SK-N-SH (cell line): Measurements from ENCODE around the gene ADAMTS4. TPM values are rescaled to one million over a fixed set of nuclear protein-coding genes. Genes with fewer than 3 reads are reported as not detected.

ENCODE experiments used
- CTCF ChIA-PET: fragments of 300-600, 350-600 bp; formaldehyde crosslinking; extraction: SDS; loops from one replicate; lab custom pipeline; 2021; lab: Yijun Ruan, JAX
- POLR2A ChIA-PET: fragments of 350-600 bp; sonication (Branson Sonifier 250); formaldehyde crosslinking; extraction: SDS; loops from one replicate; lab custom pipeline; 2020; ENCODE audit warnings: antibody characterized with exemption, inconsistent platforms; lab: Yijun Ruan, JAX
- DNase-seq: peaks from one replicate; pipeline ENCODE4 v3.0.0; 2012
- H2AFZ ChIP-seq: fragments of 200-600 bp; sonication (generic); 2 replicates; pipeline ENCODE4 v1.8.1; 2016; ENCODE audit warnings: antibody characterized with exemption, mild to moderate bottlenecking, low read depth
- H3F3A ChIP-seq: fragments of 200-600 bp; sonication (generic); replicated peaks from 2 replicates; pipeline ENCODE3; 2016; ENCODE audit warnings: antibody characterized with exemption, mild to moderate bottlenecking; ENCODE audit not compliant: insufficient read depth
- H3K27ac ChIP-seq, 2 experiments: fragments of 200-500 bp in 1 of 2; fragments of 200-600 bp in 1 of 2; sonication (Bioruptor generic) in 1 of 2; sonication (generic), shearing (Covaris generic) in 1 of 2; 2 replicates each; pipeline versions ENCODE4 v1.5.1 to v1.6.1; 2014 to 2016; ENCODE audit warnings: low read depth in 2 of 2, inconsistent platforms in 1 of 2, low read length in 1 of 2, mild to moderate bottlenecking in 1 of 2, mixed read lengths in 1 of 2
- H3K27me3 ChIP-seq: fragments of 200-600 bp; sonication (generic), shearing (Covaris generic); 2 replicates; pipeline ENCODE4 v1.6.1; 2016; ENCODE audit warnings: mixed run types; ENCODE audit not compliant: insufficient read depth
- H3K36me3 ChIP-seq, 2 experiments: fragments of 200-500 bp in 1 of 2; fragments of 200-600 bp in 1 of 2; sonication (Bioruptor generic) in 1 of 2; sonication (generic) in 1 of 2; replicated peaks in 1 of 2; 2 replicates each; pipeline versions ENCODE3 to v1.5.1; 2014 to 2016; ENCODE audit warnings: low read length in 1 of 2, mild to moderate bottlenecking in 1 of 2; ENCODE audit not compliant: insufficient read depth in 2 of 2, control insufficient read depth in 1 of 2
- H3K4me1 ChIP-seq, 2 experiments: fragments of 200-500 bp in 1 of 2; fragments of 200-600 bp in 1 of 2; sonication (Bioruptor generic) in 1 of 2; sonication (generic), shearing (Covaris generic) in 1 of 2; 2 replicates each; pipeline versions ENCODE4 v1.5.1 to v1.6.1; 2014 to 2016; ENCODE audit warnings: low read depth in 1 of 2, low read length in 1 of 2, mixed run types in 1 of 2; ENCODE audit not compliant: insufficient read depth in 2 of 2, control insufficient read depth in 1 of 2
- H3K4me2 ChIP-seq: fragments of 200-600 bp; sonication (generic), shearing (Covaris generic); 2 replicates; pipeline ENCODE4 v1.6.1; 2017; ENCODE audit warnings: mixed run types
- H3K4me3 ChIP-seq, 2 experiments: fragments of 200-500 bp in 1 of 2; fragments of 200-600 bp in 1 of 2; sonication (Bioruptor generic) in 1 of 2; sonication (generic), shearing (Covaris generic) in 1 of 2; 2 replicates each; pipeline versions ENCODE4 v1.5.1 to v1.8.1; 2014 to 2016; ENCODE audit warnings: low read depth in 2 of 2, inconsistent platforms in 1 of 2, low read length in 1 of 2, mild to moderate bottlenecking in 1 of 2, mixed read lengths in 1 of 2, moderate library complexity in 1 of 2
- H3K79me2 ChIP-seq: fragments of 200-600 bp; sonication (generic); 2 replicates; pipeline ENCODE4 v1.8.1; 2017; ENCODE audit warnings: mild to moderate bottlenecking; ENCODE audit not compliant: insufficient read depth
- H3K9ac ChIP-seq: fragments of 200-600 bp; sonication (generic); 2 replicates; pipeline ENCODE4 v1.6.1; 2017; ENCODE audit warnings: mixed run types
- H3K9me2 ChIP-seq: fragments of 200-600 bp; sonication (generic); 2 replicates; pipeline ENCODE4 v1.6.1; 2017; ENCODE audit warnings: mixed run types
- H3K9me3 ChIP-seq: fragments of 200-600 bp; sonication (generic); 2 replicates; pipeline ENCODE4 v1.6.1; 2017; ENCODE audit warnings: mixed run types, mild to moderate bottlenecking, moderate library complexity
- H4K20me1 ChIP-seq: fragments of 200-600 bp; sonication (generic); 2 replicates; pipeline ENCODE4 v1.6.1; 2017; ENCODE audit warnings: mild to moderate bottlenecking, mixed run types; ENCODE audit not compliant: insufficient read depth
- CHD2 ChIP-seq: fragments of 150-350 bp; IDR thresholded peaks from 2 replicates; pipeline ENCODE4 v1.6.1; 2018; ENCODE audit warnings: low read length; ENCODE audit not compliant: partially characterized antibody
- CTCF ChIP-seq: fragments of 200-600 bp; sonication (generic); IDR thresholded peaks from 2 replicates; pipeline ENCODE4 v1.6.1; 2017; ENCODE audit warnings: antibody characterized with exemption, mild to moderate bottlenecking, moderate library complexity
- EP300 ChIP-seq, 2 experiments: IDR thresholded peaks; 2 replicates each; pipeline versions ENCODE4 v1.4.0 to v1.6.1; 2012; ENCODE audit warnings: borderline replicate concordance in 1 of 2, low read depth in 1 of 2, low read length in 1 of 2
- FOSL2 ChIP-seq: IDR thresholded peaks from 2 replicates; pipeline ENCODE4 v1.4.0; 2012; ENCODE audit warnings: low read depth, mild to moderate bottlenecking, moderate library complexity, borderline replicate concordance
- FOXM1 ChIP-seq: IDR thresholded peaks from 2 replicates; pipeline ENCODE4 v1.4.0; 2012; ENCODE audit warnings: low read depth, mild to moderate bottlenecking
- GATA2 ChIP-seq: sonication (generic); formaldehyde crosslinking; IDR thresholded peaks from 2 replicates; pipeline ENCODE4 v1.5.0; 2020; ENCODE audit warnings: mild to moderate bottlenecking, missing genetic modification reagents
- JUND ChIP-seq: IDR thresholded peaks from 2 replicates; pipeline ENCODE4 v1.4.0; 2012
- PBX3 ChIP-seq: IDR thresholded peaks from 2 replicates; pipeline ENCODE4; 2012
- RCOR1 ChIP-seq: fragments of 150-350 bp; IDR thresholded peaks from 2 replicates; pipeline ENCODE4 v1.6.1; 2017; ENCODE audit warnings: antibody characterized with exemption, low read length
- REST ChIP-seq: IDR thresholded peaks from 2 replicates; pipeline ENCODE4 v1.6.1; 2012; ENCODE audit warnings: mild to moderate bottlenecking, low read depth, low read length, moderate library complexity
- RFX5 ChIP-seq: IDR thresholded peaks from 2 replicates; pipeline ENCODE4 v1.6.1; 2012; ENCODE audit warnings: mild to moderate bottlenecking, improper control_type of control experiment, low read length
- SIN3A ChIP-seq: IDR thresholded peaks from 2 replicates; pipeline ENCODE4 v1.6.1; 2012; ENCODE audit warnings: low read depth, mild to moderate bottlenecking, low read length, moderate library complexity, borderline replicate concordance
- TEAD4 ChIP-seq: IDR thresholded peaks from 2 replicates; pipeline ENCODE4 v1.4.0; 2012; ENCODE audit warnings: mild to moderate bottlenecking, borderline replicate concordance; ENCODE audit not compliant: insufficient read depth
- USF2 ChIP-seq: fragments of 150-350 bp; IDR thresholded peaks from 2 replicates; pipeline ENCODE4 v1.6.1; 2017; ENCODE audit warnings: antibody characterized with exemption, low read length, low read depth, borderline replicate concordance
- ZBTB33 ChIP-seq: IDR thresholded peaks from 2 replicates; pipeline ENCODE4 v1.4.0; 2012; ENCODE audit warnings: low read depth, borderline replicate concordance
- WGBS: methylation state at CpG from one replicate; pipeline ENCODE4 v1.1.6; 2017; ENCODE audit warnings: low lambda C conversion rate; 5-methylcytosine and 5-hydroxymethylcytosine counted together
- polyA plus RNA-seq, 3 experiments: library from polyadenylated mRNA; depleted of rRNA; stranded (reverse); fragments of >200 nt; gene quantifications; 2 replicates each; pipeline ENCODE4 v1.2.3, GENCODE V29; 2012

The ADAMTS4 gene
- polyA plus RNA-seq, 1 of the 3 experiments (the other 2 are of a cell fraction), result 1.2 TPM

- ChIA-PET CTCF (interaction anchor here (1.0 kb wide), 1 partner anchor 67 kb away, joined by 3 read pairs; no protein-coding TSS in a partner anchor), POLR2A (no interaction called here)
- Histone ChIP-seq H2AFZ (no peak overlapping the region), H4K20me1 (no peaks in the 10 kb centered on the region), H3K79me2 (peaks cover 21% of the 10 kb centered on the region), H3K4me2 (no peak overlapping the region), H3K4me3 (no peak overlapping the region), H3K27ac (no peak overlapping the region), H3K9ac (no peak overlapping the region), H3K27me3 (no peaks in the 10 kb centered on the region), H3K9me2 (no peaks in the 10 kb centered on the region), H3K9me3 (no peaks in the 10 kb centered on the region), H3F3A (peaks cover 17% of the 10 kb centered on the region), H3K36me3 (peaks cover 12 to 44% of the 10 kb centered on the region in 2 experiments), H3K4me1 (peaks cover 0 to 42% of the 10 kb centered on the region in 2 experiments; a peak in 2 of 4 replicates)
- no peak for TF ChIP-seq PBX3
- TF ChIP-seq CTCF, result no peak
- no peak for TF ChIP-seq GATA2 (CRISPR knock-in tag)
- TF ChIP-seq FOXM1, result no peak
- no peak for TF ChIP-seq RCOR1
- no peak for TF ChIP-seq TEAD4
- TF ChIP-seq FOSL2, result no peak
- no peak for TF ChIP-seq RFX5
- TF ChIP-seq CHD2, result no peak
- TF ChIP-seq SIN3A, result no peak
- TF ChIP-seq EP300 (IDR thresholded peaks at IDR 0.05; ENCODE audit: borderline replicate concordance in 1 of 2, low read depth in 1 of 2, low read length in 1 of 2), result no peak
- TF ChIP-seq JUND, result no peak
- no peak for TF ChIP-seq REST
- no peak for TF ChIP-seq ZBTB33
- no peak for TF ChIP-seq USF2
- 98% methylated on average over 5 of the region's 5 CpGs for WGBS
- DNase-seq, result no peak
These were observed 35.1 kb downstream of the ADAMTS4 start for GRCh38 chr1:161163793-161164192.
